Midbrain (tissue), 1 donor: Measurements from ENCODE around the gene OXCT1.
"Not testable (repeated sequence)": the region's sequence is repeated elsewhere in the genome, so short reads cannot be mapped to it uniquely, and the experiment has no call there.

Source experiments
- DNase-seq: peaks from one replicate; lab custom pipeline; 2025; lab: John Stamatoyannopoulos, UW

Gene OXCT1

GRCh38 chr5:41716382-41716781, 153.8 kb downstream of the OXCT1 start:
- DNase-seq, result no peak

DNA sequence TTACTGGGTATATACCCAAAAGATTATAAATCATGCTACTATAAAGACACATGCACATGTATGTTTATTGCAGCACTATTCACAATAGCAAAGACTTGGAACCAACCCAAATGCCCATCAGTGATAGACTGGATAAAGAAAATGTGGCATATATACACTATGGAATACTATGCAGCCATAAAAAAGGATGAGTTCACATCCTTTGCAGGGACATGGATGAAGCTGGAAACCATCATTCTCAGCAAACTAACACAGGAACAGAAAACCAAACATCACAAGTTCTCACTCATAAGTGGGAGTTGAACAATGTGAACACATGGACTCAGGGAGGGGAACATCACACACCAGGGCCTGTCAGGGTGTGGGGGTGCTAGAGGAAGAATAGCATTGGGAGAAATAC, 155.8 kb downstream of the OXCT1 start:
- DNase-seq, result not testable (repeated sequence)

DNA sequence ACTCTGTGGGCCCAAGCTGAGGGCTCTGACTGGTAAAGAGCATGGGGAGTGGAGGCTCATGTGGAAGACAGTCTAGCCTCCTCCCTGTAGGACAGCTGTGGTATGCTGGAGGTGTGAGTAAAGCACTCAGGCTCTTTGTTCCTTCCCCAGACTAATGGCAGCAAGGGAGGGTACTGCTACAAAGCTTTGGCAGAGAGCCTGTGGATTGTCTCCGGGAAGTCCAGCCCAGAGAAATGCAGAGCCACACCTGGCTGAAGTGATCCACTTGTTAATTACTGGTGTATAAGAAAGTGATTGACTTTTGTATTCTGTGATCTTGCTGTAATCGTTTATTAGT, 161.7 kb downstream of the OXCT1 start:
- DNase-seq, result no peak

- no peak for DNase-seq
Observed at GRCh38 chr5:41707853-41708603, 162.2 kb downstream of the OXCT1 start.

DNA sequence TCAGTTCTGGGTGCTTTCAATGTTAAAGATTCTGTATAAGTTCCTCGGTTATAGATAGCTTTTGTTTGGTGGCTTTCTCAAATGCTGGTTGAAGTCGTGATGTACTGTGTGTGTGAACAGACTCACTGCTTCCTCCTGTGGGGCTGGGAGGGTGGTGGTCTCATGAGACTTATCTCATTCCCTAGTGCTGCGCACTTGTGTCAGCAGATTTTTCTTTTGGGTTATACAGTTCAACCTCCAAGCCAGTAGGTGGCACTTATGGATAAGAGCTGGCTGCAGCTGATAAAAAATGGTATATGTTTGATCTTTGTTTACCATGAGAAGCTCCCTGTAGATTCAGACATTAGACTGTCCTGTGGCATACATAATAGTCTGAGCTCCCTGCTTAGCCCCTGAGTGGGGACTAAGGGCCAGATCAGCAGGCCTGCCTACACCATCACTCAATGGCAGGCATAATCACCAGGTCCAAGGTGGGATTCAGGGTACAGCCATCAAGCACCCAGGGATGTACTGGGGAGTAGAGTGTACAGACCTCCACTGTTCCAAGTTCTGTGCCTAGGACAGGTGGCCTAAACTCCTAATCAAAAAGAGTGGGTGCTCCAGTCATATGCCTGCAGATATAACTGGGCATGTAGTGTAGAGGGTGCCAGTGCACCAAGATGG, 174.2 kb downstream of the OXCT1 start:
- no peak for DNase-seq

DNA sequence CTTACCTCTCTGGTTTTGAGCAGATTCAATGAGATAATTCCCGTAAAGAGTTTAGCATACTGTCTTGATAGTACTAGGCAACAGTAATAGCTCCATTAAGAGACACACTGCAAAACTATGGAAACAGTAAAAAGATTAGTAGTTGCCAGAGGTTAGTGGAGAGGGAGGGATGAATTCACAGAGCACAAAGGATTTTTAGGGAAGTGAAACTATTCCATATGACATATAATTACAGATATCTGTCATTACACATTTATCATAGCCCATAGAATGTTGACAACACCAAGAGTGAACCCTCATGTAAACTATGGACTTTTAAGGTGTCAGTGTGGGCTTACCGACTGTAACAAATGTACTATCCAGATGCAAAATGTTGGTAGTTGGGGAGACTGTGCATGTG, 183.5 kb downstream of the OXCT1 start:
- no peak for DNase-seq

- no peak for DNase-seq
Observed at GRCh38 chr5:41686191-41686590, 184.0 kb downstream of the OXCT1 start.

DNA sequence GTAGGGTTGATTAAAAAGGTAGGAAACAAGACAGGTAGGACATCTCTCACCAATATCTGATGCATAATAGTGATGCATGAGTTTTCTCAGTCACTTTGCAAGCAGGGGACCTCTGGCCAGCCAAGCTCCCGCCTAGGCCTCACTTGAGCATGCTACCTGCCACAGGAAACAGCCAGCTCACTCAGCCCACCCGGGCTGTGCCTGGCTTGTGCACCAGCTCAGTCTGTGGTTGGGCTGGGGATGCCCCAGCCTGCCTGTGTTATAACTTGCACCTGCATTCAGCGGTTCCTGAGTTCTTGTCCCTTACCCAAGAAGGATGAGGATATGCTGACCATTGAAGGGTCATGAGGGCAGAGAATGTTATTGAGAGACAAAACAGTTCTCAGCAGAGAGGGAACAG, 187.0 kb downstream of the OXCT1 start:
- no peak for DNase-seq

GRCh38 chr5:41682641-41683040, 187.6 kb downstream of the OXCT1 start:
- DNase-seq, result no peak

- DNase-seq, result no peak
Observed at GRCh38 chr5:41681840-41682239, 188.4 kb downstream of the OXCT1 start.
